Measurements from ENCODE around the gene STN1.

The STN1 gene

GRCh38 chr10:103928784-103929183 is 10.8 kb upstream of the STN1 start:
- no peak for DNase-seq

GRCh38 chr10:103926722-103927319 is 8.8 kb upstream of the STN1 start:
- DNase-seq = peak in 1 of 2 experiments; percentile 14

GRCh38 chr10:103925591-103925990 is 7.6 kb upstream of the STN1 start:
- no peak for DNase-seq

DNA sequence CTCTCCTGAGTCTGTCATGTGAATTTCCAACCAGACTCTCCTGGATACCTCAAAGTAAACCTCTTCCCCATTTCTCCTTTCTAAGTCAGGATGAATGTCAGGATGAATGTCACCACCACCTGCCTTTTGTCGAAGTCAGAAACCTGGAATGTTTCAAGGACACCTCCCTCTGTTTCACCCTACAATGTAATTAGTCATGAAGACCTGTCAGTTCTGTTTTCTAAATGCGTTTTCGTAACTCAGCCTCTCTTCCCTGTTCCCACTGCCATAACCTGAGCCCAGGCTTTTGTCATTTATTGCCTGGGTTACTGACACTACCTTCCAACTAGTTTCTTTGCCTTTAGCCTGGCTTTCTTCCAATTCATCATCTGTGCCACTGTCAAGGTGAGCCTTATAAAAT is 5.5 kb upstream of the STN1 start:
- DNase-seq = no peak

DNA sequence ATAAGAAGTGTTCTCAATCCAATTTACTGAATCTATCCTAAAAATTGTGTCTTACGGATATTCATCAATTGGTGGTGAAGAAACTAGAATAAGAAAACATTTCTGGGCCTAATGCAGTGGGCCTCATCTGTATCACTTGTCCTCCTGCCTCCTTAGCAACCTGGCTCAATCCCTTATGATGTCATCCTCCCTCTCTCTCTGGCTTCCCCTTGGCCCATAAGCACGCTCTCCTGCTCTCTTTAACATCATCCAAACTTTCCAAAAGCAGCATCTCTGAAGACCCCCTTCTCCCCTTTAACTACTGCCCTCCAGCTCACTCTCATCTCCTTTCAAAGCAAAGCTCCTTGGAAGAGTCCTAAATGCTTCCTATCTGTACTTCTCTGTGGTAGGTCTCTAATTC is 4.7 kb upstream of the STN1 start:
- no peak for DNase-seq

DNA sequence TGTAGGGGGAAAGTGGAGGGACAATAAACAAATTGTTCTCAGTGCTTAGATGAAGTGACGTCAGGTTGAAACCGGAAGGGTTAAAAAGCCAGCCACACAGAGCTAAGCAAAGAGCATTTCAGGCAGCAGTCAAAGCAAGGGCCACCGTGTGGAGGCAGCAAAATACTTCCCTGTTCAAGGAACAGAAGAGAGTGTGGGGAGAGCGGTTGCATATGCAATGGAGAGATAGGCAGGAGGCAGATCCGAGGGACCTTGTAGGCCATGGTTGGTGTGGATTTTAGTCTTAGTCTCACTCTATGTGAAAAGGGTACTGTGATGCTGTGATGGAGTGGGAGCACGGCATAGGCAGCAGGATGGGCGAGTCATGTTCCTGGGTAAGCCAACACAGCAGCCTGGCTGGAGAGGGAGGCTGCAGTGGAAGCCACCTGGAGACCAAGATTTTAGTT is 3.8 kb upstream of the STN1 start:
- DNase-seq = peak; percentile 89 to 95

- no peak for DNase-seq
Observed at GRCh38 chr10:103921248-103921647, 3.3 kb upstream of the STN1 start.

DNA sequence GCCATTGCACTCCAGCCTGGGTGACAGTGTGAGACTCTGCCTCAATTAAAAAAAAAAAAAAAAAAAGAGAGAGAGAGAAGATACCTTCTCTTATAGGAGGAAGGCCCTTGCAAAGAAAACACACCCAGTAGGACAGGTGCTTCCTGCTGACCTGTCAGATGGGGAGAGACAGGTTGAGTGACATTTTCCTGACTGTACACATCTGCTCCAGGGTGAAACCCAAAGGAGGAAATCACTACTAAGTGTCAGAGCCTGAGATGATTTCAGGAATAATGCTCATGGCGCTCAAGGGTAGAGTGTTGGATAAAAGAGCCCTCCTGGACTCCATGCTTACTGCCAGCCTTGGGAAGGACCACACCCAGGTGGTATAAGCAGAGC is 1.7 kb upstream of the STN1 start:
- no peak for DNase-seq

GRCh38 chr10:103917302-103918052 is 507 bp downstream of the STN1 start:
- peak; percentile 77 to 85 for DNase-seq

DNA sequence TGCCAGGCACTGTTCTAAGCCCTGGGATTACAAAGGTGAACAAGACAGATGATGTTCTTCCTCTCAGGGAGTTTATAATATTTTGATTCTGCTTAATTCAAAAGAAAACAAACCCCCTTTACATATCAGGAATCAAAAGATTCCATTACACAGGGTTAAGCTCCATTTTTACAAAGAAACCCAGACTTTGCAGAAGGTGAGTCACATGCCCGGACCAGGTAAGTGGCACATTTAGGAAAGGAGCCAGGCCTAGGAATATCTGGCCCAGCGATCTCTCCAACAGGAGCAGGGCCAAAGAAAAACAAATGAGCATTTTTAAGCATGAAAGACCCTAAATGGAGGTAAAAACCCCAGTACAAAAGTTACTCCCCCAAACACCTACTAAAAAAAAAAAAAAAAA is 1.1 kb downstream of the STN1 start:
- DNase-seq = no peak

- no peak for DNase-seq
Observed at GRCh38 chr10:103916254-103916653, 1.7 kb downstream of the STN1 start.

- DNase-seq = peak; percentile 48 to 56
Observed at GRCh38 chr10:103915796-103916195, 2.2 kb downstream of the STN1 start.

DNA sequence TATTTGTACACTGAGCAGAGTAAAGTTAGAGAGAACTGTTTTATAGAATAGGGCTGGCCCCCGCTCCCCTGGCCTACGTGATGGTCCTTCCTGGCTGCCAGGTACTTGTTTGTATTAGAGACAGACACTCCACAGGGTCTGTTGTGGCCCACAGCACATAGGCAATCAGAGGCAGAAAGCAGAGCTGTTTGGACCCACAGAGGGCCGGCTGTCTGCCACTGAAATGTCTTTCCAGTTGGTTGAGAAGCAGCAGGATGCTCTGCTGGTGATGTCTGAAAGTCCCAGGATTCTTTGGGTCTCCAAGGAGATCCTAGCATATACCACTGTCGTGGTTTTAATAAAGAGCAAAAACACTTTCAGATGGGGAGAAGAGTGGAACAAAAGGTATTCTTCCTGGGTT is 5.2 kb downstream of the STN1 start:
- DNase-seq = no peak

DNA sequence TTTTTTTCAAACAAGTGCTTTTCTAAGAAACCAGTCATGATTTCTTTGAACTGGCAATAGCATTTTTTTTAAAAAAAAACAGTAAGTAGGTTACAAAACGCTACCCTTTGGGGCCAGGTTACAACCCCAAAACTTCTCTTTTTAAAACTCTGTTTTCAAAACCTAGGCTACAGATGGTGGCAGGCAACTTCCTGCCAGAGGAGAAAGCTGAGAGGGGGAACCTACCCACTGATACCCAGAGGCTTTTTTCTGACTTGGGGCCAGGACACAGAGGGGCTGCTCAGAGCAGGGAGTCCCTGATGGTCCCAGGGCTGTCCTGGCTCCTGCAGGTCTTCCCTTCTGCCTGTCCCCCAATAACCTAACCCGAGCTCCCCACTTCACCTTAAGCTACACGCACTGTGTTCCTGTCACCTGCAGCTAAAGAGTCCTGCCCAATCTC is 6.9 kb downstream of the STN1 start:
- DNase-seq = peak; percentile 92 to 94

GRCh38 chr10:103910442-103911012 is 7.5 kb downstream of the STN1 start:
- no peak for DNase-seq

DNA sequence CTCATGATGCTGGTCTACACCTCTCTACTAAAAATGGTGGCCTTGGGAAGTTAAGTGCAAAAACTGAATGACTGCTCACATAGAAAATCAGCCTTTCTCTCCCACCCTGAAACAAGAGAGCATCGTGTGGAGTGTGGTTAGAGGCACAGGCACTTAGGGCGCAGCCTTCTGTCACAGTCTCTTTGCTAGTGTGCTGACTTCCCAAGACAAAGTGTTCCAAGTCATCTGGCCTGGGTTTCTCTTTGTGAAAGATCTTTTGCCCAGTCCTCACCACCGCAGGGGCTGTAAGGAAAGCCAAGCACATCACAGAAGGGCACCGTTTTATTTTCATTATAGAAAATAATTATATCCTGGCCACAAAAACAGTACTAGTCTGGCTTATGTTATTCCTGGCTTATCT is 12.5 kb downstream of the STN1 start:
- no peak for DNase-seq

DNA sequence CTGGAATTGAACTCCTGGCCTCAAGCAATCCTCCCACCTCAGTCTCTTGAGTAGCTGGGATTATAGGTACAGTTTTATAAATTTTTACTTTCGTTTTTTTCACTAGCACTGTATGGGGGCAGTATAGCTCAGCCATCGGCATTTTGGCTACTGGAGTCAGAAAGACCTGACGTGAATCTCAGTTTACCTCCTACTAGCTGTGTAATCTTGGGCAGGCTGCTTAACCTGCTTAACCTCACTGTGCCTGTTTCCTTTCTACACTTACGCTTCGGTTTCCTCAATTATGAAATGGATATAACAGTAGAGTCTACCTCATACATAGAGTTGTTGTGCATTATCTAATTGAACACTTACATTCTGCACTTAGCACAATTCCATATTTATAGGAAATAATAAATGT is 16.7 kb downstream of the STN1 start:
- DNase-seq = no peak

DNA sequence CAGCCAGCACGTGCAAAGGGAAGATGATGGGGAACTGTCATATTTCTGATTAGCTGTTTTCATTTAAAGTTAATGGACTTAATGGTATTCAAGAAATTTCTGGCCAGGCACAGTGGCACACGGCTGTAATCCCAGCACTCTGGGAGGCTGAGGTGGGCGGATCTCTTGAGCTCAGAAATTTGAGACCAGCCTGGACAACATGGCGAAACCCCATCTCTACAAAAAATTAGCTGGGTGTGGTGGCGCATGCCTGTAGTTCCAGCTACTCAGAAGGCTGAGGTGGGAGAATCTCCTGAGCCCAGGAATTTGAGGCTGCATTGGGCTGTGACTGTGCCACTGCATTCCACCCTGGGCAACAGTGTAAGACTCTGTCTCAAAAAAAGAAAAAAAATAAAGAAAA is 18.7 kb downstream of the STN1 start:
- DNase-seq = no peak

DNA sequence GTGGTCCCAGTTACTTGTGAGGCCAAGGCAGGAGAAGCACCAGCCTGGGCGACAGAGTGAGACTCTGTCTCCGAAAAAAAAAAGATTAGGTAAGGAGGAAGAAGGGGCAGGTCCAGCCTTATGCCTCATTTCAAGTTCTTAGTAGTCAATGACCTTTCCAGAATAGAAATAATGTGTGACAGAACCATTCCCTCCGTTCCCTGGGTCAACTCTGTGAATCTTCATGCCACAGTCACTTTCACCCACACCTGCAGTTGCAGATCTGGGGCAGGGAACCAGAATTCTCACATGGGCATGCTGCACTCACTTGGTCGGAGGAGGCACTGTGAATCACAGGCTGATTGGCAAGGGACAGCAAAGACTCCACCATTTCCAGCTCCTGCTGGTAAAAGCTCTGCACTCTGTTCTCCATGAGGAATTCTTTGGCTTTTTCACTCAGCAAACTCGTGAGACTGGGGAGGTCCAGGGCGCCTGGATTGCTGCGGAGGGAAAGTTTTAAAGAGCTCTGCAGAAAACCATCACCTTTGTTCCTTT is 20.7 kb downstream of the STN1 start:
- no peak for DNase-seq

- no peak for DNase-seq
Observed at GRCh38 chr10:103896225-103896624, 21.8 kb downstream of the STN1 start.

DNA sequence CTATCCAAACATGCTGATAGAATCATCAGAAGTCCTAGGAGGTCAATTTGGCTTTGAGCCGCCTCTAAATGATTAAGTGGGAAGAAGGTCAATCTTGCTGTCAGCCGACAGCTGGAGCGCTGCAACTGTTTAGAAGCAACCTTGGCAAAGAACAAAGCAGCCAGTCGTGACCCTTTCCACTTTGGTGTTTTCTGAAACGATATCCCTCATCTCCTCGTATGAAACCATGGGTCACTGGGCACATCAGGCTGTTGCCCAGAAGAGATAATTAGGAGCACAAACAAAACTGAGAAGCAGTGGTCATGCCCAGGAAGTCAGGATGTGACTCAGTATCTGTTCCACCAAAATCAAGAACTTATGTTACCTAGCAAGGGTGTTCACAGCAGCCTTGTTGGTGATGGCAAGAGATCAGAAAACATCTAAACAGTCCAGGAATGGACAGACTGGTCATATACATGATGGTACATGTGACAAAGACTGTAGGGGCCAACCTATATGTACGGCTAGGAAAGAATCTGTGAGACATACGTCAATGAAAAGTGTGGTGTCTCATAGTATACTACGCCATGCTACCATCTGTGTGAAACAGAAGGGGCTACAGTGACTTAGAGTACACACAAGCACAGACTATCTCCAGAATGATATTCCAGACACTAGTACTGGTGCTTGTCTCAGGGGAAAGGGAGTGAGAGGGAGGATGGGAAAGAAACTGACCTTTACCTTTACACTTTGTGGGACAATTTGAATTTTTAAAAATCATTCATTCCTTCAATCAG is 22.4 kb downstream of the STN1 start:
- no peak for DNase-seq

DNA sequence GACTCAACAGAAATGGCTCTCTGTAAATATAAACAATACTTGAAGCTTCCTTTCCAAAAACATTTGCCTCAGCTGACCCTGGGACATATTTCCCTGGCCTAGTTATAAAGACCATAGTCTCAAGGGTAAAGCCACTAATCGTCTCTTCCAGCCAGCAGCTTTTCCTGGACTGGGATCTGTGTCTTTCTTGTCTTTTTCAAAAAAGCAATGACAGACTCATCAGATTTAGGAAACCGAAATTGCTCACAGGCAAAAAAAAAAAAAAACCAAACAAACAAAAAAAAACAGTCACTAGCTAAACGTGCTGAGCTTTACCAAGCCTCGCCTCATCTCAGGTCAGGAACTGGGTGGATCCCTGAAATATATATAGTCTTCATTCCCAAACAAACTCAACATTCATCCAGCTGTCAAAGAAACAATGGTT is 23.5 kb downstream of the STN1 start:
- DNase-seq = no peak

DNA sequence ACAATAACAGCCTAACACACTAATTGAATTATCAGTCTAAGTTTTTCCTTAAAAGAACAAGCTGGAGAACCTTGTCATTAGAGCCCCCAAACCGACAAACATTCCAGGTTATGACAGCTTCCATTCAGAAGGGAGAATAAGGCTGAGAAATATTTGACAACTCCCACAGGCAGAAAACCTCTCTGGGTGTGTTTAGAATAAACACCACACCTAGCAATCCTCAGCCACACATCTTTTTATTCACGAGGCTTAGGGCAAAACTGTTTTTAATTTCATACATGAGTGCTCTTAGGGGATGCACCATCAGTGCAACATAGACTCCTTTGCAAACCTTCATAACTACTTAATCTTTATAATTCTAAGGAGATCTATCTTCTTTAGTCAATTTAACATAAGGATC is 24.2 kb downstream of the STN1 start:
- DNase-seq = no peak

All from Kasumi-1 (cell line).